ENCODE data around the gene HDAC4. TPM values are rescaled to one million over a fixed set of nuclear protein-coding genes. Genes with fewer than 3 reads are reported as not detected.

HDAC4 gene
- total and polyA plus RNA-seq, 3 donors from 2014 or later, result 29.0 to 67.5 (median 58.7) TPM

DNA sequence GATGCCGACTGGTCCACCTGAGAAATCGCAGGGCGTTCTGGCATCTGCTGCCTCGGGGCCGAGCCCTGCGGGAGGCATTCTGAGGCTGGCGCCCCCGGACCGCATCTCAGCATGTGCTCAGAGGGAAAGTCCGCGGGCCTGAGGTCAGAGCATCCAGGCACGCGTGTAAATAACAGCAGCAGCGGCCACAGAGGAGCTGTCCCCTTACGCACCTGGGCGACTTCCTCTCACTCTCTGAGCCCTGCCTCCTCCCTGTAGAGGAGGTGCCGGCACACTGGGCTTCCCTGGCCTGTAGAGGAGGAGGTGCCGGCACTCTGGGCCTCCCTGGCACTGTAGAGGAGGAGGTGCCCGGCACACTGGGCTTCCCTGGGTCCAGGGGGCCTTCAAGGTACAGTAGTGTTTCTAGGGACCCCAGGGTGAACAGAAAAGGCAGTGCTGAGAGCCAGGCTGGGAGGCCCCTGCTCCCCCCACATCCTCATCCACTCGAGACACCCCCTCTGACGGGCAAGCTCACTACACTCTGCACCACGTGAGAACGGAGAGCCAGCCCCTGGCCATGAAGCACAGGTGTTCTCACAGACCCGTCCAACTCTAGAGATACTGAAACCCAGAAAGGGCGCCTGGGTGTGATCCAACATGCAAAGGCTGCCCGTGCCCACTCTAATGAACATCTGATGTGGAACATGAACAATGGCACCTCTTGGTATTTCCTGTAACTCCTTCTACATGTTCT is 263.5 kb downstream of the HDAC4 start:
- Histone ChIP-seq H3K27ac (no peak overlapping the region), H3K4me3 (no peak overlapping the region), H3K9me3 (no peaks in the 10 kb centered on the region), H3K27me3 (no peaks in the 10 kb centered on the region), H3K4me1 (peaks cover 6% of the 10 kb centered on the region), H3K36me3 (ENCODE audit: low read depth, missing control alignments) (no peaks in the 10 kb centered on the region)
- WGBS, 2 donors, result 58 to 72% methylated on average over 19 to 26 of the region's 26 CpGs
- no peak for TF ChIP-seq POLR2A (IDR thresholded peaks at IDR 0.05)
- TF ChIP-seq, protein P1, sequence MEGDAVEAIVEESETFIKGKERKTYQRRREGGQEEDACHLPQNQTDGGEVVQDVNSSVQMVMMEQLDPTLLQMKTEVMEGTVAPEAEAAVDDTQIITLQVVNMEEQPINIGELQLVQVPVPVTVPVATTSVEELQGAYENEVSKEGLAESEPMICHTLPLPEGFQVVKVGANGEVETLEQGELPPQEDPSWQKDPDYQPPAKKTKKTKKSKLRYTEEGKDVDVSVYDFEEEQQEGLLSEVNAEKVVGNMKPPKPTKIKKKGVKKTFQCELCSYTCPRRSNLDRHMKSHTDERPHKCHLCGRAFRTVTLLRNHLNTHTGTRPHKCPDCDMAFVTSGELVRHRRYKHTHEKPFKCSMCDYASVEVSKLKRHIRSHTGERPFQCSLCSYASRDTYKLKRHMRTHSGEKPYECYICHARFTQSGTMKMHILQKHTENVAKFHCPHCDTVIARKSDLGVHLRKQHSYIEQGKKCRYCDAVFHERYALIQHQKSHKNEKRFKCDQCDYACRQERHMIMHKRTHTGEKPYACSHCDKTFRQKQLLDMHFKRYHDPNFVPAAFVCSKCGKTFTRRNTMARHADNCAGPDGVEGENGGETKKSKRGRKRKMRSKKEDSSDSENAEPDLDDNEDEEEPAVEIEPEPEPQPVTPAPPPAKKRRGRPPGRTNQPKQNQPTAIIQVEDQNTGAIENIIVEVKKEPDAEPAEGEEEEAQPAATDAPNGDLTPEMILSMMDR (IDR thresholded peaks at IDR 0.05), result no peak
- intact Hi-C loops (cut with DNase I; ENCODE audit: low total_unique reads), result no loop called here
- DNase-seq, result no peak

DNA sequence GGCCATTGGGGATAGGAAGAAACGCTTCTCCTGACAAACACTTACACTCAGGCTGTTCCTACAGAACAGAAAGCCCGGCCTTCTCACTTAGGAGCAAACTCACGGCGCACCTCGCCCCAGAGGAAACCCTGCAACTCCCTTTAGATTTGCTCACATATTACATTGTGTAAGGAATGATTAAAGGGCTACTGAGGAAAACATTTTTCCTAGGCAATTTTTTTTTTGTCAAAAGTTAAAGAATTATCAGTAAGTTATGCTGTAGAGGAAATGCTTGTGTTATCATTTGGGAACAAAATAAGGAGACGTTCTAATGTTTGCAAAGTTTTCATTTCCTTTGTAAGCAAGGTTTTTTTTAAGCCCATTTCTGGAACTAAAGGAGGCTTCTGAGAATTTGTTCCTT is 264.1 kb downstream of the HDAC4 start:
- Histone ChIP-seq H3K27me3 (no peaks in the 10 kb centered on the region), H3K4me1 (peaks cover 6% of the 10 kb centered on the region), H3K27ac (no peak overlapping the region), H3K36me3 (ENCODE audit: low read depth, missing control alignments) (no peaks in the 10 kb centered on the region), H3K4me3 (no peak overlapping the region), H3K9me3 (no peaks in the 10 kb centered on the region)
- TF ChIP-seq, protein P1 (IDR thresholded peaks at IDR 0.05), result no peak
- TF ChIP-seq POLR2A (IDR thresholded peaks at IDR 0.05), result no peak
- WGBS, 2 donors, result 64 to 71% methylated on average over 6 of the region's 6 CpGs
- intact Hi-C loops (cut with DNase I; ENCODE audit: low total_unique reads), result no loop called here
- no peak for DNase-seq

DNA sequence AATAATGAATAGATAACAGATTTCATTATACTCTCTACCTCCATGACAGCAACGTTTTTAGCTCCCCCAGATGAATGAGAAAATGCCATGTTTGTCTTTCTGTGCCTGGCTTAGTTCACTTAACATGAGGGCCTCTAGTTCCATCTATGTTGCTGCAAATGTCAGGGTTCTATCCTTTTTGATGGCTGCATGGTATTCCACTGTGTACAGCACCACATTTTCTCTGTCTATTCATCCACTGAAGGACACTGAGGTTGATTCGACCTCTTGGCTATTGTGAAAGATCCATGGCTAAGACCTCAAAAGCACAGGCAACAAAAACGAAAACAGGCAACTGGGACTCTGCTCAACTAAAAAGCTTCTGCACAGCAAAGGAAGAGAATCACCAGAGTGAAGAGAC is 264.6 kb downstream of the HDAC4 start:
- Histone ChIP-seq H3K9me3 (no peaks in the 10 kb centered on the region), H3K4me3 (no peak overlapping the region), H3K36me3 (ENCODE audit: low read depth, missing control alignments) (no peaks in the 10 kb centered on the region), H3K27ac (no peak overlapping the region), H3K27me3 (no peaks in the 10 kb centered on the region), H3K4me1 (peaks cover 6% of the 10 kb centered on the region)
- 84 to 89% methylated on average over 3 of the region's 3 CpGs for WGBS, 2 donors
- intact Hi-C loops (cut with DNase I; ENCODE audit: low total_unique reads), result no loop called here
- DNase-seq, result no peak
- TF ChIP-seq POLR2A (IDR thresholded peaks at IDR 0.05), result no peak
- TF ChIP-seq, protein P1 (IDR thresholded peaks at IDR 0.05), result no peak

DNA sequence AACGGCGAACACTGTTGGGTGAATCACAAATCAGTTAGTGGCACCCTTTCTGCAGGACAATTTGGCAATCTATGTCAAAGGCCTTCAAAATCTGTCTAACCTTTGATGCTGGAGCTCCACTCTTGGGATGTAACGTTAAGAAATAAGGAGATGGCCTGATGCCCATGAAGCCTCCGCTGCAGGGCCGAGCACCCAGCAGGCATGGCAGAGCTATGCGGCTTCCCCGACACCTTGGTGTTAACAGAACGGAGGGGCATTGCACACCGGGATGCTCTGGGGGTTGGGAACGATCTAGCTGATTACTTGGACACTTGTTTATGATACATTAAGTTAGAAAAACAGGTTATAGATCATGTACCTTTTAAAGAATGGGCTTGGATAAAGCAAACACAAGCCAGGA is 265.3 kb downstream of the HDAC4 start:
- intact Hi-C loops (cut with DNase I; ENCODE audit: low total_unique reads), result no loop called here
- no peak for DNase-seq
- no peaks in the 10 kb centered on the region for H3K27me3 ChIP-seq
- no peak overlapping the region for H3K4me3 ChIP-seq
- WGBS, 2 donors, result 90 to 92% methylated on average over 10 of the region's 10 CpGs
- H3K27ac ChIP-seq, result no peak overlapping the region
- peaks cover 6% of the 10 kb centered on the region for H3K4me1 ChIP-seq
- no peaks in the 10 kb centered on the region for H3K36me3 ChIP-seq (ENCODE audit: low read depth, missing control alignments)
- TF ChIP-seq, protein P1 (IDR thresholded peaks at IDR 0.05), result no peak
- TF ChIP-seq POLR2A (IDR thresholded peaks at IDR 0.05), result no peak
- no peaks in the 10 kb centered on the region for H3K9me3 ChIP-seq

All from testis (tissue), 3 donors.